ENCODE measurements around the gene XBP1. TPM values are rescaled to one million over a fixed set of nuclear protein-coding genes. Genes with fewer than 3 reads are reported as not detected.
"Not testable (repeated sequence)": the region's sequence is repeated elsewhere in the genome, so short reads cannot be mapped to it uniquely, and the experiment has no call there.

XBP1 gene
- total RNA-seq, 2 experiments from 2014 or later, result 86.1 to 87.0 TPM

DNA sequence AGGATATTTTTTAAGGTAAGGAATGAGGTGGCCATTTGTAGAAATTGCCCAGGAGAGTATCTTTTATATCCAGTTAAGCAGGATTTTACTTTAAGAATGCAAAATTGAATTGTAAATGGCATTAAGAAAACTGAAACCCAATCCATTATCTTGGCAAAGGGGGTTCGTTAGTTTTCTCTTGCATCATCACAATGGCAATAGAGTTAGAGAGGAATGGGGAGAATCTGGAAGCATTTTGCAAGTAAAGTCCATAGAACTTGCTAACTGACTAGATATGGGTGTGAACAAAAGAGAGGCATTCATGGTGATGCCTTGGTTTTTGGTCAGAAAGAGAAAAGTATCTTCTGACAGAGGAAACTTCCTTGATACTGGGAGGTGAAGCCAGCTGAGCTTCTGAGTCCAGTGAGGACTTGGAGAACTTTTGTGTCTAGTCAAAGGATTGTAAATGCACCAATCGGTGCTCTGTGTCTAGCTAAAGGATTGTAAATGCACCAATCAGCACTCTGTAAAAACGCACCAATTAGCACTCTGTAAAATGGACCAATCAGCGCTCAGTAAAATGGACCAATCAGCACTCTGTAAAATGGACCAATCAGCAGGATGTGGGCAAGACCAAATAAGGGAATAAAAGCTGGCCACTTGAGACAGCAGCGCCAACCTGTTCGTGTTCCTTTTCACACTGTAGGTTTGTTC, 31.5 kb downstream of the XBP1 start:
- ChIA-PET CTCF (no interaction called here), POLR2A (interaction anchor here (0.6 kb wide), 2 partner anchors 10 to 23 kb away, joined by 3 read pairs; no protein-coding TSS in a partner anchor)

DNA sequence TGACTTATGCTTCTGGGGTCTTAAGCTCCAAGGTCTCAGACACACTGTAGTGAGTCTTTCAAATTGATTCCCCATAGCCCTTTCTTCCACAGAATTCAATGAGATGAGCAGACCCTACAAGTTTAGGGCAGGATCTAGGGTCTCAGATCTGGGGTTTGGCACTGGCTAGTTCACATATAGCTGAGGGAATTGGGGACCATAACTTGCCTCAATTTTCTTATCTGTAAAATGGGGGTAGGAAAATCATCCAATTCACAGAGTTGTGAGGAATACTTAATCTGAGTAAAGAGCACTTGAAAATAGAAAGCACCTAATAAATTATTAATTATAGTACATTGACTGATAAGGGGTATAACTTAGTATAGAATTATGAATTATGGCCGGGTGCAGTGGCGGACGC, 33.7 kb downstream of the XBP1 start:
- POLR2A ChIA-PET, result no interaction called here
- CTCF ChIA-PET, result no interaction called here

DNA sequence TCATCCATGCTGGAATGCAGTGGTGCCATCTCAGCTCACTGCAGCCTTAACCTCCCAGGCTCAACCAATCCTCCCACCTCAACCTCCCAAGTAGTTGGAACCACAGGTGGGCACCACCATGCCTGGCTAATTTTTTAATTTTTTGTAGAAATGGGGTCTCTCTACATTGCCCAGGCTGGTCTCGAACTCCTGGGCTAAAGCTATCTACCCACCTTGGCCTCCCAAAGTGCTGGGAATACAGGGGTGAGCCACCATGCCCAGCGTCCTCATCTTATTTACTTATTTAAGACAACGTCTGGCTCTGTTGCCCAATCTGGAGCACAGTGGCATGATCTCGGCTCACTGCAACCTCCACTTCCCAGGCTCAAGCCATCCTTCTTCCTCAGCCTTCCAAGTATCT, 38.4 kb downstream of the XBP1 start:
- CTCF ChIA-PET, POLR2A ChIA-PET: not testable (repeated sequence)

DNA sequence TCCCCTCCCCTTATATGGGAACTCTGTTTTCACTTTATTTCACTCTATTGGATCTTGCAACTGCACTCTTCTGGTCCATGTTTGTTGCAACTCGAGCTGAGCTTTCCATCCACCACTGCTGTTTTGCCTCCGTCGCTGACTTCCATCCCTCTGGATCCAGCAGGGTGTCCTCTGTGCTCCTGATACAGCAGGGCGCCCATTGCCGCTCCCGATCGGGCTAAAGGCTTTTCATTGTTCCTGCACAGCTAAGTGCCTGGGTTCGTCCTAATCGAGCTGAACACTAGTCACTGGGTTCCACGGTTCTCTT, 39.0 kb downstream of the XBP1 start:
- POLR2A ChIA-PET, result no interaction called here
- CTCF ChIA-PET, result interaction anchor here (0.7 to 1.1 kb wide), 3 partner anchors 9 to 406 kb away, joined by 3 to 4 read pairs (median 3); partner anchors contain the start of gene CCDC117

DNA sequence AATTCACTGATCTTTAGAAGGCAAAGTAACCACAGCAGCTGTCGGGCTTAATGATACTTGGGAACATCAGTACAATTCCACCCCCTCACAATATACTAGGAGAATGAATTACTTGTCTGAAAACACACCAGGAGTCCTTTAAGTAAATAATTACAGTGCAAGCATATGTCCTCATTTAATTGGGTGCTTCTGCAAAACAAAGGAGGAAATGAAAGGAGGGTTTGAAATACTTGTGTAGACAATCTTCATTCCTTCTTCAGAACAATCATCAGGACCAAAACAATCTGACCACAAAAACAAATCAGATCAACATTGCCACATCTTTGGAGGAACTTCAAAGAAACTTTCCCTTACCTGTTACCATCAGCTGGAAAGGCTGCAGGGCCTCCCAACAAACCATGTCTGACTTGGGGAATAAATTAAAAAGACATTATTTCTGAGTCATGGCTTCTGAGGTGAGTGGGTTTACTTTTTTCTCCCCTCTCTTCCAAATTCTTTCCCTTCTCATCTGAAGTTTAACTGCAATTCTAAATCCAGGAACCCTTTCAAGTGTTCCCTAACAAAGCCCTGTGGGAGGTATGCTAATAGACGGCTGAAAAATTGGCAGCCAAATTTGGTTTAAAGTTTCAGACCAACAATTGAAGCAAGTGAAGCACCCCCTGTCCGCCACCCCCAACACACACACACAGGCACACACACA, 40.4 kb downstream of the XBP1 start:
- ChIA-PET POLR2A (no interaction called here), CTCF (interaction anchor here (1.1 kb wide), 1 partner anchor 13 kb away, joined by 4 read pairs; the partner anchor contains the start of gene CCDC117)

DNA sequence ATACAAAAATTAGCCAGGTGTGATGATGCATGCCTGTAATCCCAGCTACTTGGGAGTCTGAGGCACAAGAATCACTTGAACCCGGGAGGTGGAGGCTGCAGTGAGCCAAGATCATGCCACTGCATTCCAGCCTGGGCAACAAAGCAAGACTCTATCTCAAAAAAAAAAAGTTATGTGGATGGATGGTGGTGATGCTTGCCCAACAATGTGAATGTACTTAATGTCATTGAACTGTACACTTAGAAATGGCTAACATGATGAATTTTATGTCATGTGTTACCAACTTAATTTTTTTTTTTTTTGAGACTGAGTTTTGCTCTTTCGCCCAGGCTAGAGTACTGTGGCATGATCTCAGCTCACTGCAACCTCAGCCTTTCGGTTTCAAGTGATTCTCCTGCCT, 45.9 kb downstream of the XBP1 start:
- CTCF ChIA-PET, result interaction anchor here (1.0 kb wide), 1 partner anchor 19 kb away, joined by 5 read pairs; no protein-coding TSS in a partner anchor
- POLR2A ChIA-PET, result not testable (repeated sequence)

DNA sequence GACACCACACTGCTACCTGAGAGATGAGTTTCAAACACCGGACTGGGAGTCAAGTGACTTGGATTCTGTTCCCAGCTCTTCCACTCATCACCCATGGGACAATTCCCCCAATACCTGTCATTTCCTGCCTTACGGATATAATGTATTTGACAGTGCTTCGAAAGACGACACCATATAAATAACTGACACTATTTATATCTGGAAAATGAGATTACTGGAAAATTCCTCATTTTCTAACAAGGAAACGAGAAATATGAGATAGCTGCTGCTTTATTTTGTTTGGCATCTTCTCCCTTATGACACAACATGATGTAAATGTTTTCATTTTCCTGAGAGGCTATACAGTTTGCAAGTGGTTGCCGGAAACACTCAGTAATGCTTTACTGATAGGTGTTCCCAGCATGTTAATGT, 49.9 kb downstream of the XBP1 start:
- ChIA-PET POLR2A (interaction anchor here (0.8 kb wide), 1 partner anchor 49 kb away, joined by 3 read pairs; no protein-coding TSS in a partner anchor), CTCF (interaction anchor here (0.7 kb wide), 2 partner anchors 18 to 42 kb away, joined by 3 read pairs; no protein-coding TSS in a partner anchor)

Other genes with a start within 250 kb of the XBP1 start
- under 1 TPM; 0.67 to 0.72 TPM for gene TTC28, start 120.7 kb downstream of the XBP1 start, total RNA-seq
- gene CHEK2, start 58.7 kb downstream of the XBP1 start, total RNA-seq, result 1 to 10 TPM; 7.0 to 8.6 TPM
- gene HSCB, start 58.5 kb downstream of the XBP1 start, total RNA-seq, result 10 to 100 TPM; 12.9 to 13.3 TPM
- gene CCDC117, start 27.9 kb downstream of the XBP1 start, total RNA-seq, result 10 to 100 TPM; 23.5 to 25.8 TPM
- gene ZNRF3, start 83.0 kb upstream of the XBP1 start, total RNA-seq, result 1 to 10 TPM; 1.5 TPM

All from activated CD8-positive, alpha-beta memory T cell treated with anti-CD3 and anti-CD28 coated beads for 36 hours (primary cell).